NCI-H2196 (cell line): Measurements from ENCODE around the gene UBD.

Experiments used
- DNase-seq: peaks from one replicate; lab custom pipeline; 2025; ENCODE audit not compliant: unreplicated experiment; lab: John Stamatoyannopoulos, UW

UBD gene

GRCh38 chr6:29561606-29562181 lies 2.2 kb upstream of the UBD start:
- no peak for DNase-seq

DNA sequence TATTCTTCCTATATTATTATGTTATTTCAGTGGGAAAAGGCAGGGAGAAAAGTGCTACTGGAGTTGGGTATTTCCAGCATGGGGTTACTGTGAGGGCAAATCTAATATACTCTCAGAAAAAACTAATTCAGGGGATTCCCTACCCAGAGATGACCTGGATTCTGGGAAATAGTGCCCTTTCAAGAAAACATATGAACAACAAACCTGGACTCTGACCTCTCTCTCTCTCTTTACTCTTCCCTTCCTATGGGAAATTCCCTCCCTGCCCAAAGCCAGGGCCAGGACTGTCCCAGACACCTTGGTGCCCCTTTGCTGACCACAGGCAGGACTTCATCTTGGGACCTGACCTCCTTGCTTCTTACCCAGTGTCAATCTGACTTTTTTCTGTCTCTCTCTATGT lies 1.6 kb upstream of the UBD start:
- DNase-seq: no peak

GRCh38 chr6:29558439-29559079 lies 973 bp downstream of the UBD start:
- no peak for DNase-seq

DNA sequence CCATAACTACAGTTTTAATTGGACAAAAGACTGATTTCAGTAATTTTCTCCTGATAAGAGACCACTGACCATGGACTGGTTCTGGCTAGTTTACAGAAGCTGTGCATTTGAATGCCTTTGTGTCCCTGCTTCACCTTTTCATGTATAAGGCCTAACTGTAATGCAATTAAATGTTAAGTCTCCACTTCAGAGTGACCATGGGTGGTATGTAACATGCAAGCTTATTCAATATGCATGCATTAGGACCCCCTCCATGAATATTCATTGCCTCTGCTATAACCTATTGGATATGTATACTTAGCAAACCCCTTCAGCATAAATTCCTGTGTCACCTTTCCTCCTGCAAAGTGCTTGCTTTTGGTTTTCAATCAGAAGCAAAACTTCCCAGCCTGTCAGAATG lies 2.2 kb downstream of the UBD start:
- DNase-seq: no peak

GRCh38 chr6:29554764-29555163 lies 4.8 kb downstream of the UBD start:
- DNase-seq: no peak

GRCh38 chr6:29553268-29554057 lies 6.1 kb downstream of the UBD start:
- no peak for DNase-seq

GRCh38 chr6:29552512-29553051 lies 7.0 kb downstream of the UBD start:
- no peak for DNase-seq

DNA sequence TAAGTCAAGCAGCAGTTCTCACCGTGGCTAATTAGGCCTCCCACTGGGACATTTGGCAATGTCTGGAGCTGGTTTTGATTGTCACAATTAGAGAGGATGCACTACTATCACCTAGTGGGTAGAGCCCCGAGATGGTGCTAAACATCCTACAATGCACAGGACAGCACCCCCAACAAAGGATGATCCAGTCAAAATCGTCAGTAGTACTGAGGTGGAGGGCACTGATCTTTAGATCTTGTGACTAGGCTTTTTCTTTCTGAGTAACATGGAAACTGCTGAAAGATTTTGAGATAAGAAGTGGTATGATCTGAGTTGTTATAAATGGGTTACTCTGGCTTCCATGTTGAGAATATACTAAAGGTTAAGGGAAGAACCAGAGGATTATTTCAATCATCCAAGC lies 12.0 kb downstream of the UBD start:
- DNase-seq: no peak

- no peak for DNase-seq
Observed at GRCh38 chr6:29537714-29538403, 21.7 kb downstream of the UBD start.

DNA sequence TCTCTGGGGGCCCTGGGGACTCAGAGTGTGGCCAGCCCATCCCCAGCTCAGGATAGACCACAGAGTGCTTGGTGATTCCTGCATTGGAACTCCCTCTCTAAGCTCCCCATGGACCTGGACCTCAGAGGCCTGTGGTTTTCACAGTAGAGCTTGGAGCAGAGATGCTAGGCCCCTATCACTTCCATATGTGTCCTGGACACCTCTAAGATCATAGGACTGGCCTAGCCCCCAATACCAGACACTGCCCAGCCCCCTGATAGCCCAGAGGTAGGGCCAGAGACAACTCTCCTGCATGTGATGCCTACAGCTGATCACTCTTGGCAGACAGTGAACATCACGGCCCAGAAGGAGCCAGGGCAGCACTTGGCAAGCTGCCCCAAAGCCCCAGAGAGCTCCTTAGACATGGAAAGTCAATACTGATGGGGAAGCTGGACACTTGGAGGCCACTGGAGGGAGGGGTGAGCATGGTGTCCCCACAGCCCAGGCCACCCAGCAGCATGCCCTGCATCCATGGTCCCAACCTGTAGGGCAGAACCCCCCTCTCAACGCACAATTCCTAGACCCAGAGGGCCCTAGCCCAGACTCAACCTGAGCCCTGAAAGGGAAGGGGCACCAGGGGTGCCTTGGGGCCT lies 27.1 kb downstream of the UBD start:
- no peak for DNase-seq

- no peak for DNase-seq
Observed at GRCh38 chr6:29531668-29532067, 27.9 kb downstream of the UBD start.

- DNase-seq: no peak
Observed at GRCh38 chr6:29530671-29531310, 28.7 kb downstream of the UBD start.

DNA sequence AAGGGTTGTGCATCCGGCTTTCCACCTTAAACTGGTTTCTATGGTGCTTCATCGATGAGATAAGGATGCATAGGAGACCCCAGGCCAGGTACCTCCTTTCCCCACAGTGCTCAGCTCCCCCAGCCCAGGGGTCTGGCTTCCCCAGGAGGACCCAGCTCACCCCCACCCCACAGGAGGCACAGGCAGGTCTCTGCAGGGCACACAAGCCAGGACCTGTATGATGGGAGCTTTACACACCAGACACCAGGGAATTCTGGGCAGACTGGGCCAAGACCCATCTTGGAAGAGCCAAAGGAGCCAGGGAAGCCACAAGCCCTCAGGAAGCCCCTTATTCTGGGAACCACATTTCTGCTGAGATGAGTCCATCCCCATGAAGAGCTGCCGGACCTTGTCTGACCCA lies 29.6 kb downstream of the UBD start:
- DNase-seq: no peak

- DNase-seq: no peak
Observed at GRCh38 chr6:29528988-29529560, 30.5 kb downstream of the UBD start.

- no peak for DNase-seq
Observed at GRCh38 chr6:29528300-29528931, 31.1 kb downstream of the UBD start.

DNA sequence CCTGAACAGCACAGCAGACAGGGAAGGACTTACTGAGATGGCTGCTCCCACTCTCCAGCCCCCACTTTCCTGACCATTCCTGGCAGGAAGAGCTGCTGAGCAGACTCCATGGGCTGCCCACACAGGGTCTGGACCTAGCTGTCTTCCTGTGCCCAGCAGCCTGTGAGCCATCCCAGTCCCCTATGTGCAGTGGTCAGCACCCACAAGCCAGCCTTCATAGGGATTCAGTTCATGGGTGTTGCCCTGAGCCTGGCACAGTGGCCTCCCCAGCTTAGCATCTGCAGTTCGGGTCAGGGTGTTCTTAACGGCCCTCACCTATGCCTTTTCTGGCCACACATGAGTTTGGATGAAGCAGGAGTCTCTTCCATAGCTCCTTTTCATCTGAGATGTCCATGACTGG lies 32.0 kb downstream of the UBD start:
- no peak for DNase-seq

DNA sequence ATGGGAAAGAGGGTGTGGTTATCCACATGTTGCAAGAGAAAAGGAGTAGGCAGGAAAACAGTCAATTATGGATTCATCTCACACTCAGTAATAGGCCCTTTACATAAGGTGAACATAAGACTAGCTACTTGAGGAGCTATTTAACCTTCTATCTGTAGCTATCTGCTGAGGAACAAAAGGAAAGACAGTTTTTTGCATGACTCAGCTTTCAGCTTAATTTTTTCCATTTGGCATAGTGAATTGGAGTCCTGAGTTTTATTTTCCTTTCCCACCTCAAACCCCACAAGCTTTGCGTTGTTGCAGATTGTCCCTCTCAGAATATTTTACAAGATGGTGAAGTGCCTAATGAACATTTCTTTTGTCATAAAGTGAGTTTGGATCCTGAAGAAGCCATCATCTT lies 32.4 kb downstream of the UBD start:
- DNase-seq: no peak

DNA sequence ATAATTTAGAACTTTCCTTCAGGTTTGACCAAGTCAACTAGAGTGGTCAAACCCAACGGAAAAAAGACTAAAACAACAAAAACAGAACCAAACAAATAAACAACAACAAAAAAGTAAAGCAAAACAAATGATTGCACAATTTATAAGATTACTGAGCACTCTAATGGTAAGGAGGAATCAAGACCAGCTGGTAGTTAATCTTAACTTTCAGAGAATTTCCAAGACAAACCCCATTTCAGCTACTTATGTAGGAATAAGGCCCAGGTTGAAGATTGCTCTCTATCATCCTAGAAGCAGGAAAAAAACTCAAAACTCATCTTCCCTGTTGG lies 34.3 kb downstream of the UBD start:
- DNase-seq: no peak

GRCh38 chr6:29524444-29525310 lies 34.9 kb downstream of the UBD start:
- DNase-seq: no peak
